ENCODE results near the gene RCSD1. TPM values are rescaled to one million over a fixed set of nuclear protein-coding genes. Genes with fewer than 3 reads are reported as not detected.

RCSD1 gene
- total RNA-seq, 1 donor from 2014 or later = 0.76 TPM

DNA sequence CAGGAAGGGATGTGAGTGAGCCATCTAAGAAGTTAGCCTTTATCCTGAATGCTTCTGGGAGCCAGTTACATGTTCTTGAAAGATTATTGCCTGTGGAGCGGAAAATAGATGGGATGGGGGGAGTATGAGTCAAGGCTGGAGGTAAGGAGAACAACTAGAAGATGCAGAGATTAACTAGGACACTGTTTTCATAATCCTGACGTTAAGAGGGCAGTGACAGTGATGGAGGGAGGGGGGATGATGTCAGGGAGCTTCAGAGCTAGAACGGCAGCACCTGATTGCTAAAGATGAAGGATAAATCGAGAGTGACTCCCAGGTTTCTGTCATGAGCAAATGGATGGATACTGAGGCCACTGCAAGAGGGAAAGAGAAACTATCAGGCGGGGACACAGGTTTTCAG is 10.0 kb upstream of the RCSD1 start:
- peaks cover 18% of the 10 kb centered on the region for H3K4me1 Mint-ChIP-seq
- H3K4me3 Mint-ChIP-seq = no peak overlapping the region
- peaks cover 7% of the 10 kb centered on the region for H3K9me3 Mint-ChIP-seq
- no peak for DNase-seq (ENCODE audit: low spot score in 2 of 2, unreplicated experiment in 2 of 2)
- H3K27me3 Mint-ChIP-seq (ENCODE audit: low read depth) = no peaks in the 10 kb centered on the region
- no peak overlapping the region for H3K27ac Mint-ChIP-seq
- TF ChIP-seq, protein P1, sequence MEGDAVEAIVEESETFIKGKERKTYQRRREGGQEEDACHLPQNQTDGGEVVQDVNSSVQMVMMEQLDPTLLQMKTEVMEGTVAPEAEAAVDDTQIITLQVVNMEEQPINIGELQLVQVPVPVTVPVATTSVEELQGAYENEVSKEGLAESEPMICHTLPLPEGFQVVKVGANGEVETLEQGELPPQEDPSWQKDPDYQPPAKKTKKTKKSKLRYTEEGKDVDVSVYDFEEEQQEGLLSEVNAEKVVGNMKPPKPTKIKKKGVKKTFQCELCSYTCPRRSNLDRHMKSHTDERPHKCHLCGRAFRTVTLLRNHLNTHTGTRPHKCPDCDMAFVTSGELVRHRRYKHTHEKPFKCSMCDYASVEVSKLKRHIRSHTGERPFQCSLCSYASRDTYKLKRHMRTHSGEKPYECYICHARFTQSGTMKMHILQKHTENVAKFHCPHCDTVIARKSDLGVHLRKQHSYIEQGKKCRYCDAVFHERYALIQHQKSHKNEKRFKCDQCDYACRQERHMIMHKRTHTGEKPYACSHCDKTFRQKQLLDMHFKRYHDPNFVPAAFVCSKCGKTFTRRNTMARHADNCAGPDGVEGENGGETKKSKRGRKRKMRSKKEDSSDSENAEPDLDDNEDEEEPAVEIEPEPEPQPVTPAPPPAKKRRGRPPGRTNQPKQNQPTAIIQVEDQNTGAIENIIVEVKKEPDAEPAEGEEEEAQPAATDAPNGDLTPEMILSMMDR (IDR thresholded peaks at IDR 0.05; ENCODE audit: unreplicated experiment) = no peak
- H3K36me3 Mint-ChIP-seq = no peaks in the 10 kb centered on the region

DNA sequence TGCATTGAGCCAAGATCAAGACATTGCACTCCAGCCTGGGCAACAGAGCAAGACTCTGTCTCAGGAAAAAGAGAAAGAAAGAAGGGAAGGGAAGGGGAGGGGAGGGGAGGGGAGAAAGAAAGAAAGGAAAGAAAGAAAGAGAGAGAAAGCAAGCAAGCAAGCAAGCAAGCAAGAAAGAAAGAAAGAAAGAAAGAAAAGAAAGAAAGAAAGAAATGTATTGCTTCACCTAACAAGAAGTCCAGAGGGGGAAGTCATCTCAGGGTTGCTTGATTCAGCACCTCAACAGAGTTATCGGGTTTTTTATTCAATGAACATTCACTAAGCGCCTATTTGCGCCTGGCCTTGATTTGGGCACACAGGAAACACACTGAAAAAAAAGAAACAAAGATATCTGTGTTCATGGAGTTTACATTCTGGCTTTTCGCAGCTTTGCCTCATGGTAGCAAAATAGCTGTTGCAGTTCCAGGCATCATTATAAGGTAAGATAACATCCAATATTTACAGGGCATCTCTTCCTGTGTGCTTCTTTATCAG is 8.2 kb upstream of the RCSD1 start:
- Mint-ChIP-seq H3K4me1 (peaks cover 15% of the 10 kb centered on the region), H3K27ac (no peak overlapping the region), H3K36me3 (no peaks in the 10 kb centered on the region), H3K4me3 (no peak overlapping the region), H3K9me3 (peaks cover 12% of the 10 kb centered on the region), H3K27me3 (ENCODE audit: low read depth) (no peaks in the 10 kb centered on the region)
- TF ChIP-seq, protein P1 (IDR thresholded peaks at IDR 0.05; ENCODE audit: unreplicated experiment) = no peak
- no peak for DNase-seq (ENCODE audit: low spot score in 2 of 2, unreplicated experiment in 2 of 2)

DNA sequence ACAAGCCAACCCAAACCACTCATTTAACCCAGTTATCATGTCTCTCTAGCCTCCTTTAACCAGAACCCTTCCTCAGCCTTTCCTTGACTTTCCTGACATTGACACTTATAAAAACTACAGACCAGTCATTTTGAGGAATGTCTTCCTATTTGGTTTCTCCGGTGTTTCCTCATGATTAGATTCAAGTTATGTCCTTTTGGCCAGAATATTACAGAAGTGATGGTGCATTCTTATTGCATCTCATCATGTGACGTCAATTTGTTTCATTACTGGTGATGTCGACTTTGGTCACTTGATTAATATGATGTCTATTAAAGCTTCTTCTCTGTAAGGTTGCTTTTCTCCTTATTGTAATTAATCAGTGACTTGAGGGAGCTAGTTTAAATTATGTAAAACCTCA is 6.1 kb upstream of the RCSD1 start:
- DNase-seq (ENCODE audit: low spot score in 2 of 2, unreplicated experiment in 2 of 2) = no peak
- no peak overlapping the region for H3K27ac Mint-ChIP-seq
- H3K36me3 Mint-ChIP-seq = no peaks in the 10 kb centered on the region
- TF ChIP-seq, protein P1 (IDR thresholded peaks at IDR 0.05; ENCODE audit: unreplicated experiment) = no peak
- H3K4me1 Mint-ChIP-seq = no peaks in the 10 kb centered on the region
- H3K27me3 Mint-ChIP-seq (ENCODE audit: low read depth) = peaks cover 9% of the 10 kb centered on the region
- no peak overlapping the region for H3K4me3 Mint-ChIP-seq
- H3K9me3 Mint-ChIP-seq = peaks cover 12% of the 10 kb centered on the region

DNA sequence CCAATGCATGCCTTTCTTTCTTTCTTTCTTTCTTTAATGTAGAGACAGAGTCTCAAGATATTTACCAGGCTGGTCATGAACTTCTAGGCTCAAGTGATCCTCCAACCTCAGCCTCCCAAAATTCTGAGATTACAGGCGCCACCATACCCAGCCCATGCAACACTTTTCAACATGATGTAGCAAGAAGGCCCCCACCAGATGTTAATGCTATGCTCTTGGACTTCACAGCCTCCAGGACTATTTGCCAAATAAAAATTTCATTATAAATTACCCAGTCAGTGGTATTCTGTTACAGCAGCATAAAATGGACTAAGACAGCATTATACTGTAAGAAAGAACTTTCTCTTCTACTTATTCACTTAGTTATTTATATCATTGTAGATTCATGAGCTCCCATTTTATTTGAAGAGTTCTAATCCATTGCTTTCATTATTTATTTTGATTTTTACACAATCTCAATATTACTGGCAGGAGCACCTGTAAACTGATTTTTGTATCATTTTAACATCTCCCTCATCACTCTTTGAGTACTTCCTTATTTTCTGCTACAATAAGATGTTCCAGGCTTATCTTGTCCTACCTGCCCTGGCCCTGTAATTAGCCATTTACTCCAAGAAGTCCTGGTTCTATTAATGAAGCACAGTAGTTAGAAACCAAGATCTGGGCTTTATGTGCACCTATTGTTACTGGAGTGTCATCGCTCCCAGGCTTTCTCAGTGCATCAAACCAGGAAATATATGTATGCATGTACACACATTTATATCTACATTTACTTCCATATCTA is 4.8 kb upstream of the RCSD1 start:
- peaks cover 6% of the 10 kb centered on the region for H3K4me1 Mint-ChIP-seq
- peaks cover 12% of the 10 kb centered on the region for H3K9me3 Mint-ChIP-seq
- no peak overlapping the region for H3K27ac Mint-ChIP-seq
- TF ChIP-seq, protein P1 (IDR thresholded peaks at IDR 0.05; ENCODE audit: unreplicated experiment) = no peak
- no peaks in the 10 kb centered on the region for H3K36me3 Mint-ChIP-seq
- DNase-seq (ENCODE audit: low spot score in 2 of 2, unreplicated experiment in 2 of 2) = no peak
- no peak overlapping the region for H3K4me3 Mint-ChIP-seq
- H3K27me3 Mint-ChIP-seq (ENCODE audit: low read depth) = peaks cover 20% of the 10 kb centered on the region

DNA sequence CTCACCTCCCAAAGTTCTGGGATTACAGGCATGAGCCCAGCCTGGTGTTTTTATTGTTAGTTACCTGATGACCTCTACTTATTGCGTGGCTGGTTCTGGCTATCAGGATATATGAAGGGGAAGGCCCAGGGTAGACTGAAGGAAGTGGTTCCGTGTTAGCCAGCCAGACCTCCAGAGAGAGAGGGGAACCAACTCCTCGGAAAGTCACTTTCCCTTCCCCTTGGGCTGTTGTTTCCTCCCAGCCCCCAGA is 2.5 kb upstream of the RCSD1 start:
- Mint-ChIP-seq H3K27me3 (ENCODE audit: low read depth) (peaks cover 28% of the 10 kb centered on the region), H3K4me1 (peaks cover 26% of the 10 kb centered on the region), H3K27ac (no peak overlapping the region), H3K36me3 (no peaks in the 10 kb centered on the region), H3K4me3 (no peak overlapping the region), H3K9me3 (peaks cover 12% of the 10 kb centered on the region)
- no peak for DNase-seq (ENCODE audit: low spot score in 2 of 2, unreplicated experiment in 2 of 2)
- TF ChIP-seq, protein P1 (IDR thresholded peaks at IDR 0.05; ENCODE audit: unreplicated experiment) = no peak
